Transverse colon (tissue), 4 donors: Measurements from ENCODE around the gene PYHIN1. TPM values are rescaled to one million over a fixed set of nuclear protein-coding genes. Genes with fewer than 3 reads are reported as not detected.

Experiments
- DNase-seq: peaks from one replicate; pipeline ENCODE4 v3.0.0-alpha.2; 2019
- H3K27ac ChIP-seq, 4 donors: fragments of 200-600 bp; sonication (generic); 2 replicates each; pipeline ENCODE4 v1.5.1; 2016 to 2018; ENCODE audit warnings: inconsistent platforms in 4 of 4
- H3K27me3 ChIP-seq: fragments of 200-600 bp; sonication (generic); 2 replicates; pipeline ENCODE4 v1.5.1; 2017; ENCODE audit warnings: inconsistent platforms
- H3K36me3 ChIP-seq, 4 donors: fragments of 200-600 bp; sonication (generic); 2 replicates each; pipeline ENCODE4 v1.5.1; 2017 to 2019; ENCODE audit warnings: inconsistent platforms in 4 of 4
- H3K4me1 ChIP-seq, 4 donors: fragments of 200-600 bp; sonication (generic); 2 replicates each; pipeline ENCODE4 v1.5.1; 2017 to 2020; ENCODE audit warnings: inconsistent platforms in 4 of 4
- H3K4me3 ChIP-seq, 4 donors: fragments of 200-600 bp; sonication (generic); 1 replicate in 1 of 4; 2 replicates in 3 of 4; pipeline versions ENCODE4 v1.5.1 to v1.6.1; 2017 to 2019; ENCODE audit warnings: inconsistent platforms in 4 of 4
- H3K9me3 ChIP-seq, 2 donors: fragments of 200-600 bp; sonication (generic); 2 replicates each; pipeline ENCODE4 v1.5.1; 2017 to 2019; ENCODE audit warnings: inconsistent platforms in 2 of 2
- EP300 ChIP-seq: sonication (generic); formaldehyde crosslinking; IDR thresholded peaks from one replicate; pipeline ENCODE4 v1.6.1; 2017; ENCODE audit warnings: antibody characterized with exemption, low read depth
- POLR2A ChIP-seq: fragments of 450-650 bp; IDR thresholded peaks from one replicate; pipeline ENCODE4 v1.6.1; 2016; ENCODE audit warnings: antibody characterized with exemption, mild to moderate bottlenecking, moderate library complexity
- POLR2AphosphoS5 ChIP-seq, 3 donors: sonication (generic); formaldehyde crosslinking; IDR thresholded peaks; one replicate each; pipeline ENCODE4 v1.6.1; 2016; ENCODE audit warnings: antibody characterized with exemption in 3 of 3
- WGBS, 2 donors: methylation state at CpG; one replicate each; pipeline ENCODE4 v1.1.5; 2018; ENCODE audit warnings: low coverage in 1 of 2; 5-methylcytosine and 5-hydroxymethylcytosine counted together
- in situ Hi-C, 4 donors: fragments of 200-750 bp; cut with MboI; loops; one replicate each; pipeline versions ENCODE4 v1.15.0 to v1.15.1; 2017; ENCODE audit warnings: low sequenced_read_pairs in 3 of 4, low pct_ligation_motif_present in 1 of 4, low pct_unique_long_range_greater_than_20kb in 1 of 4
- intact Hi-C: fragments of 100-400 bp; cut with DNase I; formaldehyde crosslinking; loops from one replicate; pipeline ENCODE4 v1.15.1; 2023; ENCODE audit warnings: low total_unique reads
- total RNA-seq, 4 donors: library from RNA; depleted of rRNA; stranded (reverse); fragments of >200 nt; gene quantifications; one replicate each; pipeline ENCODE4 v1.1.0, GENCODE V29; 2016
- TF ChIP-seq, protein P1 (sequence below), 5 experiments: fragments of 200-600 bp in 3 of 5; fragments of 450-650 bp in 2 of 5; sonication (generic) in 3 of 5; IDR thresholded peaks; 1 replicate in 2 of 5; 2 replicates in 3 of 5; pipeline ENCODE4 v1.5.1; 2016 to 2017; ENCODE audit warnings: antibody characterized with exemption in 5 of 5, inconsistent platforms in 3 of 5, mild to moderate bottlenecking in 2 of 5, moderate library complexity in 1 of 5

Gene PYHIN1
- total RNA-seq, 4 donors from 2014 or later = 0.68 to 4.4 (median 1.5) TPM; not detected in 1

DNA sequence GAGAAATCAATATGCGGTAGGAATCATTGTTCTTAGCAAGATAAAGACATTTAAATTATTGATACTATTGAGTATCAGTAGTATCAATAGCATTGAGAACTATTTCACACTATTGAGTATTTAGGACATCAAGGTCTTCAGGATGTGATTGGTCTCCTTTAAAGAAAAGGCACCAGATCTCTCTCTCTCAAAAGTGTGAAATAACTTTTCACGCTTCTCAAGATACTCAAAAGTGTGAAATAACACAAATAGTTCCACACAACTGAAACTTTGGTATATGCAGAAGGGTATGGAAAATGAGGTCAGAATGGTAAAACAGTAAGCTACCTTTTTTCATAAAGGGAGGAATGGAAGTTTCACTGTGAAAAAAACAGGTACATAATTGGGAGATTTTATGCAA is 6.7 kb upstream of the PYHIN1 start:
- Histone ChIP-seq H3K9me3 (peaks cover 0 to 14% of the 10 kb centered on the region in 2 donors), H3K4me1 (no peaks in the 10 kb centered on the region), H3K4me3 (no peak overlapping the region), H3K27me3 (no peaks in the 10 kb centered on the region), H3K27ac (no peak overlapping the region), H3K36me3 (no peaks in the 10 kb centered on the region)
- intact Hi-C loops (no loop called here), in situ Hi-C loops (no loop called here)
- no peak for TF ChIP-seq POLR2AphosphoS5 (IDR thresholded peaks at IDR 0.05)
- WGBS, 2 donors = 50 to 62% methylated on average over 2 of the region's 2 CpGs
- DNase-seq = no peak

DNA sequence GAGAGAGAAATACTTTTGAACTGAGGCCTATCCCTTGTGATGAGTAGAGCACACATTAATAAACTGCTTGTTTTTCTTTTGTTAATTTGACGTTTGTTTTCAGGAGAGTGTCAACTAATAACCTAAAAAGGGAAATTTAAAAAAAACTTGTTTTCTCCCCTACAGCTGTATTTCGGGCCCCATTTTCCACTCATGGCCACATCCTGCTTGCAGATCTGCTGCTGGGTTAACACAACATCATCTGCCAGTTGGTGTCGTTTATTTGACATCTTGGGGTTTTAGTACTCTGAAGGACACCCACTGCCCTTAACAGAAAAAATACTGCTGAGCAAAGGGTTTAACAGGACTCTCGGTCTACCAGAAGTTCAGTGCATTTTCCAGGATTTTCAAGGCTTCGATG is 848 bp upstream of the PYHIN1 start:
- Histone ChIP-seq H3K36me3 (no peaks in the 10 kb centered on the region), H3K27ac (peak overlapping the region in 1 of 4 donors; percentile 32), H3K4me1 (no peaks in the 10 kb centered on the region), H3K27me3 (no peaks in the 10 kb centered on the region), H3K9me3 (peaks cover 0 to 4% of the 10 kb centered on the region in 2 donors), H3K4me3 (no peak overlapping the region)
- 65 to 70% methylated on average over 4 to 5 of the region's 5 CpGs for WGBS, 2 donors
- intact Hi-C loops = no loop called here
- in situ Hi-C loops = no loop called here
- DNase-seq = peak; percentile 28
- TF ChIP-seq, protein P1, sequence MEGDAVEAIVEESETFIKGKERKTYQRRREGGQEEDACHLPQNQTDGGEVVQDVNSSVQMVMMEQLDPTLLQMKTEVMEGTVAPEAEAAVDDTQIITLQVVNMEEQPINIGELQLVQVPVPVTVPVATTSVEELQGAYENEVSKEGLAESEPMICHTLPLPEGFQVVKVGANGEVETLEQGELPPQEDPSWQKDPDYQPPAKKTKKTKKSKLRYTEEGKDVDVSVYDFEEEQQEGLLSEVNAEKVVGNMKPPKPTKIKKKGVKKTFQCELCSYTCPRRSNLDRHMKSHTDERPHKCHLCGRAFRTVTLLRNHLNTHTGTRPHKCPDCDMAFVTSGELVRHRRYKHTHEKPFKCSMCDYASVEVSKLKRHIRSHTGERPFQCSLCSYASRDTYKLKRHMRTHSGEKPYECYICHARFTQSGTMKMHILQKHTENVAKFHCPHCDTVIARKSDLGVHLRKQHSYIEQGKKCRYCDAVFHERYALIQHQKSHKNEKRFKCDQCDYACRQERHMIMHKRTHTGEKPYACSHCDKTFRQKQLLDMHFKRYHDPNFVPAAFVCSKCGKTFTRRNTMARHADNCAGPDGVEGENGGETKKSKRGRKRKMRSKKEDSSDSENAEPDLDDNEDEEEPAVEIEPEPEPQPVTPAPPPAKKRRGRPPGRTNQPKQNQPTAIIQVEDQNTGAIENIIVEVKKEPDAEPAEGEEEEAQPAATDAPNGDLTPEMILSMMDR (IDR thresholded peaks at IDR 0.05) = no peak

DNA sequence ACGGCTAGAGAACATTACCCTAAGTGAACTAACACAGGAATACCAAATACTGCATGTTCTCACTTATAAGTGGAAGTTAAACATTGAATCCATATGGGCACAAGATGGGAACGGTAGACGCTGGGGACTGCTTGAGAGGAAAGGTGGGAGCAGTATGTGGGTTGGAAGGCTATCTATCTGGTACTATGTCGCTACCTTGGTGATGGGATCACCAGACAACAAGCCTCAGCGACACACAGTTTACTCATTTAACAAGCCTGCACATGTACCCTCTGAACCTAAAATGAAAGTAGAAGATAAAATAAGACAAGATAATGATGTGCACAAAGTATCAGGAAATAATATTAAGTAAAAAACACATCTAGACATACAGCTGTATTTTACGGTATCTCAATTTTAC is 819 bp downstream of the PYHIN1 start:
- Histone ChIP-seq H3K4me3 (peak overlapping the region in 2 of 4 donors; percentile 15 to 23), H3K36me3 (no peaks in the 10 kb centered on the region), H3K27ac (peak overlapping the region in 1 of 4 donors; percentile 2), H3K4me1 (no peaks in the 10 kb centered on the region), H3K9me3 (no peaks in the 10 kb centered on the region), H3K27me3 (no peaks in the 10 kb centered on the region)
- DNase-seq = no peak
- TF ChIP-seq POLR2A = no peak
- TF ChIP-seq, protein P1 (IDR thresholded peaks at IDR 0.05) = no peak
- no peak for TF ChIP-seq POLR2AphosphoS5 (IDR thresholded peaks at IDR 0.05)
- TF ChIP-seq EP300 = no peak
- in situ Hi-C loops = no loop called here
- intact Hi-C loops = no loop called here
- 74 to 84% methylated on average over 6 of the region's 6 CpGs for WGBS, 2 donors

DNA sequence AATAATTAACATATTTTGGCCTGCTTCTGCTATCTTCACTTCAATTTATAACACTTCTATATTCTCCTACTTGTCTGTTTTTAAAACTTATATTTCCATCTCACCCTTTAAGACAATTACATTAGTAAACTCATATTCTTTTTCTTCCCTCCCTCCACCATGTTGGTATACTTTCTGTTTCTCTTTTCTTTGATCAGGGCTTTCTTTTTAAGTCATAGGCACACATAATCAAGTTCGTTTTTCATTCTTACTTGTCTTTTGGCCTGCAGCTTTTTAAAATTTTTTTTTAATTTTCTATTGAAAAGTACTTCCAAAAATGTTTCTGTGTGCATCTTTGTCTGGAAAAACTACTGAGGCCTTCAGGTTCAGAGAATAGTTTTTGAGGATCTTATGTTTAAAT is 2.3 kb downstream of the PYHIN1 start:
- H3K4me1 ChIP-seq = no peaks in the 10 kb centered on the region
- intact Hi-C loops = no loop called here
- DNase-seq = no peak
- TF ChIP-seq EP300 (no peak), POLR2AphosphoS5 (IDR thresholded peaks at IDR 0.05) (no peak), POLR2A (no peak)
- TF ChIP-seq, protein P1 (IDR thresholded peaks at IDR 0.05) = no peak
- in situ Hi-C loops = no loop called here
- no peaks in the 10 kb centered on the region for H3K9me3 ChIP-seq
- no peaks in the 10 kb centered on the region for H3K27me3 ChIP-seq
- WGBS, 2 donors = 39% methylated on average over 1 of the region's 1 CpG; no CpG with 5 or more reads in 1 of the 2 donors
- no peaks in the 10 kb centered on the region for H3K36me3 ChIP-seq
- no peak overlapping the region for H3K27ac ChIP-seq
- H3K4me3 ChIP-seq = no peak overlapping the region

DNA sequence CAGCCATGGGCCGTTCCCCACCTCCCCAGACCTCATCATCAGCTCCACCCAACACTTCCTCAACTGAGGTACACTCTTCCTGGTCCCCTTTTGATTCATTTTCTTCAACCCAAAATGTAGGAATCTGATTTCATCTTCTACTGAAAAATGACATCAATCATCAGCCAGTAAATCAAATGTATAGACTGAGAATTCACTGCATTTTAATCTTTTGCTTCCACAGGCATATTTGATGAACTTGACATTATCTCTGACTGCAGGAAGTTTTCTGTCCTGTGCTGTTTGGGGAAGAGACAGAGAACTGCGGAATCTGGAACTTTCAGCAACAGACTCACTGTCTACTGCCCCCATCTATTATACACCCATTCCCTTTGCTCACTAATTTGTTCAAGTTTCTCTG is 7.8 kb downstream of the PYHIN1 start:
- 94 to 100% methylated on average over 2 of the region's 2 CpGs for WGBS, 2 donors
- Histone ChIP-seq H3K9me3 (no peaks in the 10 kb centered on the region), H3K27ac (no peak overlapping the region), H3K36me3 (no peaks in the 10 kb centered on the region), H3K27me3 (no peaks in the 10 kb centered on the region), H3K4me1 (no peaks in the 10 kb centered on the region), H3K4me3 (no peak overlapping the region)
- in situ Hi-C loops (no loop called here), intact Hi-C loops (no loop called here)
- DNase-seq = no peak
- TF ChIP-seq EP300 (no peak), POLR2AphosphoS5 (IDR thresholded peaks at IDR 0.05) (no peak), POLR2A (no peak)
- TF ChIP-seq, protein P1 (IDR thresholded peaks at IDR 0.05) = no peak
